IMR-90 (cell line): ENCODE data around the gene STRN4. TPM values are rescaled to one million over a fixed set of nuclear protein-coding genes. Genes with fewer than 3 reads are reported as not detected.

Experiments
- ATAC-seq: fragments of 200-7000 bp; cut with Tn5 transposase; 2 replicates; pipeline ENCODE4 v1.9.1; 2020; ENCODE audit warnings: low read depth, mild to moderate bottlenecking, moderate library complexity
- BruUV-seq: library from RNA; stranded (reverse); fragments of 400-500 nt; replicated peaks from 2 replicates; lab custom pipeline; 2021; lab: Mats Ljungman, UMichigan
- CTCF ChIA-PET: fragments of 300-600 bp; formaldehyde crosslinking; extraction: SDS; loops from one replicate; lab custom pipeline; 2021; ENCODE audit warnings: antibody characterized with exemption; lab: Yijun Ruan, JAX
- POLR2A ChIA-PET: fragments of 300-600 bp; sonication (Branson Sonifier 250); formaldehyde crosslinking; loops from one replicate; lab custom pipeline; 2022; ENCODE audit warnings: antibody characterized with exemption; ENCODE audit not compliant: unreplicated experiment; lab: Charles Lee
- DNase-seq: peaks from one replicate; pipeline ENCODE4 v3.0.0; 2013
- H2AFZ ChIP-seq: replicated peaks from 2 replicates; pipeline ENCODE3; 2013; ENCODE audit warnings: low read length, mild to moderate bottlenecking; ENCODE audit not compliant: poor library complexity
- H2AK5ac ChIP-seq: 2 replicates; pipeline ENCODE4 v1.6.1; 2013; ENCODE audit warnings: low read depth, low read length, inconsistent platforms
- H2AK9ac ChIP-seq: replicated peaks from 2 replicates; pipeline ENCODE3; 2013; ENCODE audit warnings: mild to moderate bottlenecking, low read depth, low read length, moderate library complexity; ENCODE audit not compliant: poor library complexity
- H2BK120ac ChIP-seq: 2 replicates; pipeline ENCODE4 v1.6.1; 2013; ENCODE audit warnings: low read depth, low read length, inconsistent platforms
- H2BK15ac ChIP-seq: 3 replicates; pipeline ENCODE4 v1.6.1; 2013; ENCODE audit warnings: low read depth, low read length, inconsistent platforms
- H2BK20ac ChIP-seq: 2 replicates; pipeline ENCODE4 v1.6.1; 2013; ENCODE audit warnings: low read depth, mild to moderate bottlenecking, inconsistent platforms, low read length, moderate library complexity
- H2BK5ac ChIP-seq: 2 replicates; pipeline ENCODE4 v1.6.1; 2013; ENCODE audit warnings: mild to moderate bottlenecking, low read depth, low read length, inconsistent platforms; ENCODE audit not compliant: poor library complexity, severe bottlenecking
- H3K14ac ChIP-seq: replicated peaks from 2 replicates; pipeline ENCODE4 v1.6.1; 2013; ENCODE audit warnings: low read depth, low read length, inconsistent platforms
- H3K18ac ChIP-seq: 2 replicates; pipeline ENCODE4 v1.6.1; 2013; ENCODE audit warnings: low read depth, low read length, control low read depth
- H3K23ac ChIP-seq: 2 replicates; pipeline ENCODE4 v1.6.1; 2013; ENCODE audit warnings: low read depth, low read length, inconsistent platforms
- H3K27ac ChIP-seq: 2 replicates; pipeline ENCODE4 v1.5.1; 2013; ENCODE audit warnings: mild to moderate bottlenecking, control low read depth, low read length; ENCODE audit not compliant: insufficient read depth
- H3K27me3 ChIP-seq: 2 replicates; pipeline ENCODE4 v1.6.1; 2013; ENCODE audit warnings: low read length; ENCODE audit not compliant: control insufficient read depth, insufficient read depth
- H3K36me3 ChIP-seq: 2 replicates; pipeline ENCODE4 v1.6.1; 2013; ENCODE audit warnings: low read length, mixed read lengths; ENCODE audit not compliant: control insufficient read depth, insufficient read depth
- H3K4ac ChIP-seq: 2 replicates; pipeline ENCODE4 v1.6.1; 2013; ENCODE audit warnings: low read depth, low read length, inconsistent platforms
- H3K4me1 ChIP-seq: 2 replicates; pipeline ENCODE4 v1.6.1; 2013; ENCODE audit warnings: low read length, mixed read lengths; ENCODE audit not compliant: control insufficient read depth, insufficient read depth
- H3K4me2 ChIP-seq: 2 replicates; pipeline ENCODE4 v1.6.1; 2013; ENCODE audit warnings: low read depth, mild to moderate bottlenecking, control low read depth, low read length, moderate library complexity
- H3K4me3 ChIP-seq: 2 replicates; pipeline ENCODE4 v1.5.1; 2013; ENCODE audit warnings: low read depth, mild to moderate bottlenecking, control low read depth, low read length, moderate library complexity; ENCODE audit not compliant: insufficient read depth
- H3K56ac ChIP-seq: 2 replicates; pipeline ENCODE4 v1.6.1; 2013; ENCODE audit warnings: low read length, inconsistent platforms; ENCODE audit not compliant: insufficient read depth; ENCODE audit errors: extremely low read depth
- H3K79me1 ChIP-seq, 2 experiments: 2 replicates each; pipeline ENCODE4 v1.6.1; 2013; ENCODE audit warnings: low read length in 2 of 2, inconsistent platforms in 1 of 2, low read depth in 1 of 2
- H3K9ac ChIP-seq: 2 replicates; pipeline ENCODE4 v1.6.1; 2013; ENCODE audit warnings: low read depth, low read length, control low read depth
- H3K9me1 ChIP-seq: 2 replicates; pipeline ENCODE4 v1.6.1; 2013; ENCODE audit warnings: low read length, inconsistent platforms; ENCODE audit not compliant: insufficient read depth
- H3K9me3 ChIP-seq: 2 replicates; pipeline ENCODE4 v1.6.1; 2013; ENCODE audit warnings: low read length; ENCODE audit not compliant: control insufficient read depth, insufficient read depth
- H4K20me1 ChIP-seq: 2 replicates; pipeline ENCODE4 v1.6.1; 2013; ENCODE audit warnings: low read length, inconsistent platforms; ENCODE audit not compliant: insufficient read depth
- H4K5ac ChIP-seq: 2 replicates; pipeline ENCODE4 v1.6.1; 2013; ENCODE audit warnings: mild to moderate bottlenecking, low read depth, low read length, control low read depth
- H4K8ac ChIP-seq, 2 experiments: 2 replicates each; pipeline ENCODE4 v1.6.1; 2013; ENCODE audit warnings: low read depth in 2 of 2, low read length in 2 of 2, control low read depth in 1 of 2, inconsistent platforms in 1 of 2
- H4K91ac ChIP-seq: 2 replicates; pipeline ENCODE4 v1.6.1; 2013; ENCODE audit warnings: low read depth, low read length, inconsistent platforms; ENCODE audit not compliant: insufficient read depth
- CEBPB ChIP-seq: IDR thresholded peaks from 2 replicates; pipeline ENCODE4 v1.6.1; 2012; ENCODE audit warnings: low read depth, low read length, improper control_type of control experiment
- MAFK ChIP-seq: IDR thresholded peaks from 2 replicates; pipeline ENCODE4 v1.6.1; 2012; ENCODE audit warnings: low read depth, low read length, improper control_type of control experiment
- MAZ ChIP-seq: IDR thresholded peaks from 2 replicates; pipeline ENCODE4 v1.6.1; 2012; ENCODE audit warnings: low read depth, mild to moderate bottlenecking, low read length, improper control_type of control experiment, moderate library complexity, borderline replicate concordance
- MXI1 ChIP-seq: IDR thresholded peaks from 2 replicates; pipeline ENCODE4 v1.6.1; 2012; ENCODE audit warnings: low read depth, mild to moderate bottlenecking, low read length, moderate library complexity, borderline replicate concordance
- RFX5 ChIP-seq: IDR thresholded peaks from 2 replicates; pipeline ENCODE4 v1.8.0; 2012; ENCODE audit warnings: low read depth, mild to moderate bottlenecking, low read length, moderate library complexity
- SMC3 ChIP-seq: fragments of 150-350 bp; IDR thresholded peaks from 2 replicates; pipeline ENCODE4 v1.6.1; 2016; ENCODE audit warnings: low read depth, mild to moderate bottlenecking, antibody characterized with exemption, low read length, moderate library complexity
- USF2 ChIP-seq: fragments of 150-350 bp; IDR thresholded peaks from 2 replicates; pipeline ENCODE4 v1.6.1; 2017; ENCODE audit warnings: mild to moderate bottlenecking, antibody characterized with exemption, low read length, low read depth
- WGBS, 2 experiments: methylation state at CpG; one replicate each; pipeline versions ENCODE4 v1.1.5 to v1.1.7; 2013; ENCODE audit warnings: missing lambda C conversion rate in 2 of 2; ENCODE audit not compliant: insufficient read length in 1 of 2; ENCODE audit errors: extremely low coverage in 2 of 2; 5-methylcytosine and 5-hydroxymethylcytosine counted together
- dilution Hi-C: fragments of 300-500 bp; cut with HindIII; formaldehyde crosslinking; loops from one replicate; pipeline ENCODE4 v1.14.3; 2018; ENCODE audit warnings: low sequenced_read_pairs; ENCODE audit not compliant: unreplicated experiment
- in situ Hi-C: fragments of 300-500 bp; cut with MboI; formaldehyde crosslinking; loops from 3 replicates; pipeline ENCODE4 v1.14.3; 2019; ENCODE audit warnings: low sequenced_read_pairs, inconsistent platforms, mixed read lengths
- intact Hi-C: fragments of 100-400 bp; cut with micrococcal nuclease; formaldehyde crosslinking; loops from 2 replicates; pipeline ENCODE4 v1.10.0; 2022
- polyA plus RNA-seq, 3 experiments: library from polyadenylated mRNA; depleted of rRNA; stranded (reverse); fragments of >200 nt; gene quantifications; 2 replicates each; pipeline ENCODE4 v1.2.3, GENCODE V29; 2012; ENCODE audit warnings: low replicate concordance in 1 of 3
- total RNA-seq: library from RNA; depleted of rRNA; stranded (reverse); fragments of >200 nt; gene quantifications from 2 replicates; pipeline ENCODE4 v1.2.3, GENCODE V29; 2012

The STRN4 gene
- total and polyA plus RNA-seq, 2 of the 4 experiments (the other 2 are of a cell fraction): 36.7 to 112 TPM

- H3K79me1 ChIP-seq: peaks cover 0 to 15% of the 10 kb centered on the region in 2 experiments; a peak in 3 of 4 replicates
- H3K56ac ChIP-seq: no peak overlapping the region
- no peak overlapping the region for H3K23ac ChIP-seq
- no TSS peak for BruUV-seq
- no peaks in the 10 kb centered on the region for H3K4me1 ChIP-seq
- 0 out of 2 replicates have a peak, but pooled peaks cover 8% of the 10 kb centered on the region for H3K9me1 ChIP-seq
- H4K91ac ChIP-seq: no peak overlapping the region
- no peak overlapping the region for H3K9ac ChIP-seq
- no peak overlapping the region for H3K4me3 ChIP-seq
- peak overlapping the region; percentile 81 for H2AFZ ChIP-seq
- in situ Hi-C loops: no loop called here
- H2BK120ac ChIP-seq: no peak overlapping the region
- no peaks in the 10 kb centered on the region for H3K9me3 ChIP-seq
- 0 out of 2 replicates have a peak overlapping the region, but pooled peaks have one; percentile 9 for H3K14ac ChIP-seq
- H2AK5ac ChIP-seq: peak overlapping the region; percentile 15; the same call in 1 of the 2 replicates
- H3K4ac ChIP-seq: peak overlapping the region; percentile 31; the same call in 1 of the 2 replicates
- TF ChIP-seq CEBPB (peak; percentile 68), MAZ (no peak), USF2 (no peak), MXI1 (0 out of 2 replicates have a peak, but pooled peaks have one; percentile 37), MAFK (no peak), RFX5 (no peak), SMC3 (no peak)
- H4K5ac ChIP-seq: no peak overlapping the region
- DNase-seq (peak; percentile 49), ATAC-seq (peak; percentile 99)
- peak overlapping the region; percentile 53; the same call in 1 of the 2 replicates for H3K4me2 ChIP-seq
- no peak overlapping the region for H3K18ac ChIP-seq
- H3K27ac ChIP-seq: no peak overlapping the region
- H2BK20ac ChIP-seq: no peak overlapping the region
- H3K36me3 ChIP-seq: peaks cover 71% of the 10 kb centered on the region
- WGBS, 2 experiments: 39% methylated on average over 19 of the region's 39 CpGs; no CpG with 5 or more reads in 1 of the 2 experiments
- ChIA-PET CTCF (no interaction called here), POLR2A (interaction anchor here (0.5 kb wide), 1 partner anchor 12 kb away, joined by 4 read pairs; no protein-coding TSS in a partner anchor)
- H4K20me1 ChIP-seq: peaks cover 19% of the 10 kb centered on the region; the same call in 1 of the 2 replicates
- no peaks in the 10 kb centered on the region for H3K27me3 ChIP-seq
- dilution Hi-C loops: no loop called here
- H4K8ac ChIP-seq: peak overlapping the region in 1 of 2 experiments; percentile 53; a peak in 1 of 4 replicates
- H2AK9ac ChIP-seq: peak overlapping the region; percentile 81
- intact Hi-C loops: no loop called here
- no peak overlapping the region for H2BK5ac ChIP-seq
- no peak overlapping the region for H2BK15ac ChIP-seq
These were observed 48.9 kb downstream of the STRN4 start for GRCh38 chr19:46697204-46697960.
